Ecto neural progenitor cell (in vitro differentiated cells): ENCODE results near the gene ABCA13.

Source experiments
- DNase-seq: peaks from one replicate; pipeline ENCODE4 v3.0.0-alpha.2; 2018; ENCODE audit warnings: low spot score

ABCA13 gene

GRCh38 chr7:48366096-48366495, 194.8 kb downstream of the ABCA13 start:
- DNase-seq = no peak

- DNase-seq = no peak
These were observed 205.0 kb downstream of the ABCA13 start for GRCh38 chr7:48376263-48376662.

DNA sequence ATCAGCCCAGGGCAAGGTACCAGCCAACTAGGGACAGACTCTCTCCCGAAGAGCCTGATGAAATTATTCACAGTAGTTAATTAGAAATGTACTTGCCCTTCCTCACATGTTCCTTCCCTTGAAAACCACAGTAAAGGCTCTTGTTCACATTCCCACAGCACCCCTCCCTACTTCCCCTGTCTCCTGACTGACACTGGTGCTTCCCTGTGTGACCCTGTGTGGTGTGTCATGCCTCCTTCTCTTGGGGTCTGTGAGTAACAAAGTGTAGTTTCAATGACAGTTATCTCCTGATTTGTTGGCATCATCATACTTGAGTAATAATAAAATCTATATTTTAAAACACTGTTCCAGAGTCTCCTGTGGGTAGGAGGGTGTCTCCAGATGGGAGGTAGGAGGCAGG, 209.7 kb downstream of the ABCA13 start:
- DNase-seq = no peak

GRCh38 chr7:48381571-48381970, 210.3 kb downstream of the ABCA13 start:
- DNase-seq = no peak

GRCh38 chr7:48384180-48384752, 213.0 kb downstream of the ABCA13 start:
- no peak for DNase-seq

GRCh38 chr7:48387932-48388331, 216.7 kb downstream of the ABCA13 start:
- no peak for DNase-seq

GRCh38 chr7:48388911-48389310, 217.7 kb downstream of the ABCA13 start:
- no peak for DNase-seq

GRCh38 chr7:48389977-48390376, 218.7 kb downstream of the ABCA13 start:
- DNase-seq = no peak

- DNase-seq = no peak
These were observed 219.4 kb downstream of the ABCA13 start for GRCh38 chr7:48390388-48391327.

DNA sequence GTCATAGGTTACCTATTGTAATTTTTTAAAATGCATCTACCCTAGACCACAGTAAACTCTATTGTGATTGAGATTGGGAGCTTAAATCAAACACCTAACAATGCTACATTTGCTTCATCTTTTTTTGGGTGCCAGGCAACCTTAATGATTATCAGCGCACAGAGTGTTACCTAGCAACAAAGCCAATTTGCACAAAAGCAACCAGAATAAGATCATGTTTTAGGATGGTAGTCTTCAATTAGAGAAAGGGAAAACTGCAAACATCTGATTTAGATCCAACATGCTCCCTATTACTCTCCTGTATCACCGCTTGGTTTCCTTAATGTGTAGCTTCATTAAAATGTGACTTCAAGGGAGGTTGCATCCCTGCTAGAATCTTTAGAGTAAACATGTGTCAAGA, 226.9 kb downstream of the ABCA13 start:
- no peak for DNase-seq

- no peak for DNase-seq
These were observed 231.5 kb downstream of the ABCA13 start for GRCh38 chr7:48402721-48403120.

DNA sequence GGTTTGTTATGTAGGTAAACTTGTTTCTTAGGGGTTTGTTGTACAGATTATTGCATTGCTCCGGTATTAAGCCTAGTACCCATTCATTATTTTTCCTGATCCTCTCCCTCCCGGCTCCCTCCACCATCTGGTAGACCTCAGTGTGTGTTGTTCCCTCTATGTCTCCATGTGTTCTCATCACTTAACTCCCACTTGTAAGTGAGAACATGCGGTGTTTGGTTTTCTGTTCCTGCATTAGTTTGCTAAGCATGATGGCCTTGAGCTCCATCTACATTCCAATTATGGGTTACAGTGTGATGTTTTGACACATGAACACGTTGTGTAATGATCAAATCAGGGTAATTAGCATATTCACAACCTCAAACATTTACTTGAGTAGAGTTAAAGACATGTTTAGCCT, 237.5 kb downstream of the ABCA13 start:
- no peak for DNase-seq

DNA sequence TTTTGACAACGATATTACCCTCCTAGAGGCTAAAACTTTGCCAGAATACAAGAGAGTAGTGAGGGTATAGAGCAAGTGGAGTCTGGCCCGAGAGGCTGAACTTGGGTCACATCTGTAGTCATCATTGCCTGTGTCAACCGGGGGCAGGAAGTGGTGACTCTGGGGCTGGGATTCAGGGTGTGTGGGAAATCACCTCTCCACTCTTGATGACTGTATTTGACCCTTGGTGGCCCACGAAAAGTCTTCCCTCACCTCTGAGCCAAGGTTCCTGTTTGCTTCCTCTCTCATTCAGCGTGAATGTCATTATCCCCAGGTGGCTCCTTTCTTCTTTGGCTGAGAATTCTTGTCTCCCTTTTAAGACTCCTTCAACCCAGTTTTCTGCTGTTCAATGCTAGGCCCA, 240.4 kb downstream of the ABCA13 start:
- DNase-seq = no peak

DNA sequence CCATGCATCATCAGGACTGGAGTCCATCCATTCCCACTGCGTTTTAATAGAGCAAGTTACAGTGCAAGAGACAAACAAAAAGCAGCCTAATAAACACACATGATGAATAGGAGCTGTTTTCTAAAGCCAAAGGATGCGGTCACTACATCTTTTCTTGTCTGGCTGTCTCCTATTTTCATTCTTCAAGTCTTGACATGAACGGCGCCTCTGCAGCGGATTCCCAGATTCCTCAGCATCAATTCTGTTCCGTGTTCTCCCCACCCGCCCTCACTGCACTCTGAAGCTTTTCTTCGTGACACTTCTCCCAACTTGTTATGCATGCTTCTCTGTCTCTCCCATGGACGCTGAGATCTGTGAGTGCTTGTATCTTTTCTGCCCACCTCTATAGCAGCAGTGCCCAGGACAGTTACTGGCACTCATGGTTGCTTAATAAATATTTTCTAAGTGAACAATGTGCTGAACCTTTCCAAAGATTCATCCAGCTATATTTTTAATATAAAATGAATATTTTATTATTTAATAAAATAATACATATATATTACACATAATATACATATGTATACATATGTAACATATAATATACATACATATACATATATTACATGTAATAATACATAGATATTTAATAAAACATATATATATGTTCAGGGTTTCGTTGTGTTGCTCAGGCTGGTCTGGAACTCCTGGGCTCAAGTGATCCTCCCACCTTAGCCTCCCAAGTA, 242.9 kb downstream of the ABCA13 start:
- DNase-seq = no peak

DNA sequence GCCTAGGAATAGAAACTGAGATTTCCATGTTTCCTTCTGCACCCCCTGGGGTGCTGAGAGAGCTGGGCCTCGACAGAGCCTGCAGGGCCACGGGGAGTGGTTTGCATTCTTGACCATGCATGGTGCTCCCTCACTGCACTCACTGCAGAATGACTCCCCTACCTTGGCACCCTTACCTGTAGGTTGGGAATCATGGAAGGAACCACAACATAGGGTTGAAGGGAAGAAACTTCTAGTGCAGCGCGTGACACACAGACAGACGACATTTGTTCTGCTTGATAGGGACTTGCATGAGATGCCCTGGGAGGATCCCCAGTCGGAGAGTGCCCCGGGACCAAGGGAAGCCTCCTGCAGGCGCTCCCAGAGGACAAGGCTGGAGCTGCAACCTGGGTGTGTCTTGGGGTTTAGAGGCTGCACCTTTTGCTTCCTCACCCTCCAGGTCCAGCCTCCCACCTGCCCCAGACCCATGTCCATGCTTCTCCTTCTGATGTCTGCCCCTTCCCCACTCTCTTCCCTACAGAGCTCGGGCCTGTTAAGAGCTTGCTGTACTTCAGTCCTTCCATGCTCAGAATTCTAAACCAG, 245.2 kb downstream of the ABCA13 start:
- no peak for DNase-seq

GRCh38 chr7:48419401-48419800, 248.1 kb downstream of the ABCA13 start:
- no peak for DNase-seq

GRCh38 chr7:48420206-48420605, 248.9 kb downstream of the ABCA13 start:
- no peak for DNase-seq

DNA sequence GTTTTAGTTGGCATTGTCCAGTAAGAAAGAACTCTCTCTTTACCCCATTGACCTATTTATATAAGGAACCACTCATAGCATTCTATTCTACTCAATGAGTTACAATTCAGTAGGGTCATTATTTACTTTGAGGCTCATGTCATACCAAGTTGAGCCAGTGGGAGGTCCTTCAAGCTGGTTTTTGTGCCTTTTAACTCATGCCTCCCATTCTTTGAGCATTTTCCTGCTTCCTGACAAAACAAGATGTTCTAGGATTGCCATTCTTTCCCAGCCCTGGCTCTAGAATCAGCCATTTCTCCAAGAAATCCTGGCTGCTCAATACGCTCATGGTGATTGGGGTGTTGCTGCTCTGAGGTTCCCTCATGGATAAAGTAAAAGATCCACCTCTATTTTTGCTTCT, 250.1 kb downstream of the ABCA13 start:
- DNase-seq = no peak

GRCh38 chr7:48424731-48425130, 253.5 kb downstream of the ABCA13 start:
- no peak for DNase-seq

- DNase-seq = no peak
These were observed 255.2 kb downstream of the ABCA13 start for GRCh38 chr7:48426331-48426965.

DNA sequence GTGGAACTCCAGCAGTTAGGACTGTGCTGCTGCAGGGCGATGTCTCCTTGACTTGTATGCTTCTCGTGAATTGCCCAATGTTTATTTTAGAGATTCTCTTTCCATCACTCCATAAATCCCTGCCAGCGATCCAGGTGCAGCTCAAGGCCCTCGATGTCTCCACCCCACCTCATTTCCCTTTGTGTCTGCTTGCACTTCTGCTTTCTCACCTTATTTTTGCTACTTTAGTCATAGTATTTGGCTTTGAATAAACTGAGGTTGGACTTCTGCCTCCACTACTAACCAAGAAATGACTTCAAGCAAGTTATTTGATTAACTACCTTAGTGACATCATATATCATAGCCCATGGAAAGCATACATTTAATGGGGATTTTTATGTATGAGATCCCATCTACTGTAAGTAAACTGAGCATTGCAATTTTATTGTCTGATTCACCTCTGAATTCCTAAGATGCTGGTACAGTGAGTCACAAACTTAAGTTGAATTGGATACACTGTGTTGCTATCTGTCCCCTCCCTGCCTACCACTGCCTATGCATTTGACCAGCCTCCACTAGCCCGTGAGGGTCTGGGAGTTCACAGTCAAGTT, 255.8 kb downstream of the ABCA13 start:
- no peak for DNase-seq

DNA sequence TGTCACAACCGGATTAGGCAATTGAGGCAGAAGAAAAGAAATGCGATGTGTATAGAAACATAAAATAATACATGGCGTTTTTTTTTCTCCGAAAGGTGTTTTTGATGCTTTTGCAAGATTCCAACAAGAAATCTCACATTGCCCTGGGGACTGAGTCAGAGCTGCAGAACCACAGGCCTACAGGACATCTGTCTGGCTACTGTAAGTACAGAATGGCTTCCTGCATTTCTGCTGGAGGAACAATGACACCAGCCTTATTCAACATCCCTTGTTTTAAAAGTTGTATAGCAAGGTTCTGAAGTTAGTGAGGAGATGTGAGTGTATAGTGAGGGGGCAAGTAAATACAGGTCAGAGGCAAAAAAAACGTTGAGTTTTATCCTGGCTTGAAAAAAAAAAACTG, 256.4 kb downstream of the ABCA13 start:
- DNase-seq = no peak
